ENCODE results near the gene CORO7. TPM values are rescaled to one million over a fixed set of nuclear protein-coding genes. Genes with fewer than 3 reads are reported as not detected.

CORO7 gene
- polyA plus RNA-seq, 1 experiment: 13.8 TPM

DNA sequence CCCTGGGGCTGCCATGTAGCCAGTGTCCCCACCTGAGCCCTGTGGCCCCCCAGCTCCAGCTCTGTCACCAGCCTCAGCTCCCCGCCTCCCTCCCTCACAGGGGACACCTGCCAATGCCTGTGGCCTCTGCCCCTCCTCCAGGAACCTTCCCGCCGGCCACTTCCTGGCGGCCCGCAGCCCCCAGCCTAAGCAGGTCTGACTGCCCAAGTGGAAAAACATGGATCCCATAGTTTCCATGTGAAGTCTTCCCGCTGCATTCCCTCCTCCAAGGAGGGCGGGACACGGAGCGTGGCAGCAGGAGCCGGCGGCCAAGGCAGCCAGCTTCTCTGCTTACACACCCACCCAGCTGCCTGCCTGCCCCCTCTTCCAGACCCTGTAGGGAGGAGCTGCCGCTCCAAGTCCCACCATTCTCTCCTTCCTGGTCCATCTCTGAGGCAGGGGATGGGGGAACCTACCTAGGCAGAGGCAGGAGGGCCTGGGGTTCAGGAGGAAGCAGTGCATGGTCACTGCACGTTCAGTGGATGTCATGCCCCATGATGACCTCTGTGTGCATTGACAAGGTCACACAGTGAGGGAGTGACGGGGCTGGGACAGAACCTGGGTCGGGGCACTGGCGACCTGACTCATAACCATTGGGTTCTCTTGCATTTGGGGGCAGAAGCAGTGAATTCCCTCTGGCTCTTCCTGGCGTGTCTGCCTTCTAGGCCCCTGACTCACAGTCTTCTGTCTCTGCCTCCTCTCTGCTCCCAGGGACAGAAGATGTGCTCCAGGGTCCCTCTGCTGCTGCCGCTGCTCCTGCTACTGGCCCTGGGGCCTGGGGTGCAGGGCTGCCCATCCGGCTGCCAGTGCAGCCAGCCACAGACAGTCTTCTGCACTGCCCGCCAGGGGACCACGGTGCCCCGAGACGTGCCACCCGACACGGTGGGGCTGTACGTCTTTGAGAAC lies 36.0 kb downstream of the CORO7 start:
- peaks cover 61% of the 10 kb centered on the region for H3K36me3 ChIP-seq (ENCODE audit: control insufficient read depth, insufficient read depth, low read length)
- TF ChIP-seq, protein P1, sequence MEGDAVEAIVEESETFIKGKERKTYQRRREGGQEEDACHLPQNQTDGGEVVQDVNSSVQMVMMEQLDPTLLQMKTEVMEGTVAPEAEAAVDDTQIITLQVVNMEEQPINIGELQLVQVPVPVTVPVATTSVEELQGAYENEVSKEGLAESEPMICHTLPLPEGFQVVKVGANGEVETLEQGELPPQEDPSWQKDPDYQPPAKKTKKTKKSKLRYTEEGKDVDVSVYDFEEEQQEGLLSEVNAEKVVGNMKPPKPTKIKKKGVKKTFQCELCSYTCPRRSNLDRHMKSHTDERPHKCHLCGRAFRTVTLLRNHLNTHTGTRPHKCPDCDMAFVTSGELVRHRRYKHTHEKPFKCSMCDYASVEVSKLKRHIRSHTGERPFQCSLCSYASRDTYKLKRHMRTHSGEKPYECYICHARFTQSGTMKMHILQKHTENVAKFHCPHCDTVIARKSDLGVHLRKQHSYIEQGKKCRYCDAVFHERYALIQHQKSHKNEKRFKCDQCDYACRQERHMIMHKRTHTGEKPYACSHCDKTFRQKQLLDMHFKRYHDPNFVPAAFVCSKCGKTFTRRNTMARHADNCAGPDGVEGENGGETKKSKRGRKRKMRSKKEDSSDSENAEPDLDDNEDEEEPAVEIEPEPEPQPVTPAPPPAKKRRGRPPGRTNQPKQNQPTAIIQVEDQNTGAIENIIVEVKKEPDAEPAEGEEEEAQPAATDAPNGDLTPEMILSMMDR (IDR thresholded peaks at IDR 0.05; ENCODE audit: insufficient read depth, low read depth, low read length): no peak
- no peak for DNase-seq (ENCODE audit: low read depth)
- CTCF ChIA-PET: interaction anchor here (1.2 to 8.1 kb wide), 3 partner anchors 8 to 22 kb away, joined by 4 to 48 read pairs (median 5); no protein-coding TSS in a partner anchor
- POLR2A ChIA-PET: interaction anchor here (1.5 kb wide), 1 partner anchor 11 kb away, joined by 3 read pairs; no protein-coding TSS in a partner anchor
- H3K4me3 ChIP-seq (ENCODE audit: low read depth, low read length): no peak overlapping the region
- no peaks in the 10 kb centered on the region for H3K27me3 ChIP-seq (ENCODE audit: control insufficient read depth, insufficient read depth, low read length)

DNA sequence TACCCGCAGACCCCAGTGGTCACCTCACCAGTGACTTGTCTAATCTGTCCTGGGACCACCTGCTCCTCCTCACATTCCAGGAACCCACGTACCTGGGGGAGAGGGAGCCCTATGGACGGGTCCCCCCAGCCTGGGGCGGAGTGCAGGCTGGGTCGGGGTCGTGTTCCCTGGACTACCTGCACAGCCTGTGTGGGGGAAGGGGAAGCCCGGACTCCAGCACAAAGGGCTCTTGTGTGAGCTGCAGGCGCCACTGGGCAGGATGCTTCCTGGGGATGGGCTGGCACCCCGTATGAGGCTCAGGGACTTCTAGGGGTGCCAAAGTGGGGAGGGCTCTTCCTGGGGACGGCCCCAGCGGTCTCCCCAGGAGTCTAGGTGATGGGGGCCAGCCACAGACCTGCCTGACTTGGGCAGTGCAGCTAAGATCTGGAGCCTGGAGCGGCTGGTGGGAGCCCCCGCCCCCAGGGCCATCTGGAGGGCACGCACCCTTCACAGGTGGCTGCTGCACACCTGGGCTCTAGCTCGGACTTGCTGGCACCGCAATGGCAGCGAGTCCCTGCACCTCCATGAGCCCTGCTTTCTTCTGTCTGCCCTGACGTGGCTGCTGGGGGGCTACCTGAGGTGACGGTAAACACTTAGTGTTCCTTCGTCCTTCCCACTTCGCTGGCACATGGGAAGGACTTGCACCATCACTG lies 37.3 kb downstream of the CORO7 start:
- Histone ChIP-seq H3K27me3 (ENCODE audit: control insufficient read depth, insufficient read depth, low read length) (no peaks in the 10 kb centered on the region), H3K36me3 (ENCODE audit: control insufficient read depth, insufficient read depth, low read length) (peaks cover 61% of the 10 kb centered on the region), H3K4me3 (ENCODE audit: low read depth, low read length) (no peak overlapping the region)
- POLR2A ChIA-PET: interaction anchor here (1.5 kb wide), 1 partner anchor 10 kb away, joined by 3 read pairs; no protein-coding TSS in a partner anchor
- CTCF ChIA-PET: interaction anchor here (1.0 to 8.1 kb wide), 4 partner anchors 9 to 28 kb away, joined by 3 to 48 read pairs (median 4); partner anchors contain the start of gene PAM16
- no peak for DNase-seq (ENCODE audit: low read depth)
- TF ChIP-seq, protein P1 (IDR thresholded peaks at IDR 0.05; ENCODE audit: insufficient read depth, low read depth, low read length): no peak

DNA sequence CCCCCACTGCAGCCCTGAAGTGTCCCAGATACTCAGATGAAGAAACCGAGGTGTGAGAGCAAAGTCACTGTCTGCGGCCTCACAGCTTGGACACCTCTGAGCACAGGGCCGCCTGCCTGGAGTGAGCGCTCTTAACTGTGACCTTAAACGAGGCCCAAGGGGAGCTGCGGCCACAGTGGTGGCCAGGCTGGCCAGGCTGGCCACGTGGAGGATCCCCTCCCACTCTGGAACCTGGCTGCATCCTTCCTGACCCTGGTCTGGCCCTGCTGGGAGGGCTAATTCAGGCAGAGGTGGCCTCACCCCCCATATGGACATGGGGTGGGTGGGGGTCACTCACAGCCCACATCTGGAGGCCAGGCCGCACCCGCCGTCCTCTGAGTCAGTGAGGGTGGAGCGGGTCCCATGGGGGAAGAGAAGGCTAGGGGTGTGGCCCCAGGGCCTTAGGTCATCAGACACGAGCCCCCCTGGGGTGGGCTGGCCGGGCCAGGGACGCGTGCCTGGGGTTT lies 38.2 kb downstream of the CORO7 start:
- TF ChIP-seq, protein P1 (IDR thresholded peaks at IDR 0.05; ENCODE audit: insufficient read depth, low read depth, low read length): no peak
- H3K27me3 ChIP-seq (ENCODE audit: control insufficient read depth, insufficient read depth, low read length): no peaks in the 10 kb centered on the region
- H3K36me3 ChIP-seq (ENCODE audit: control insufficient read depth, insufficient read depth, low read length): peaks cover 57% of the 10 kb centered on the region
- DNase-seq (ENCODE audit: low read depth): no peak
- H3K4me3 ChIP-seq (ENCODE audit: low read depth, low read length): no peak overlapping the region
- ChIA-PET CTCF (interaction anchor here (0.6 to 8.1 kb wide), 5 partner anchors 14 to 394 kb away, joined by 3 to 48 read pairs (median 3); partner anchors contain the start of gene PAM16), POLR2A (no interaction called here)

DNA sequence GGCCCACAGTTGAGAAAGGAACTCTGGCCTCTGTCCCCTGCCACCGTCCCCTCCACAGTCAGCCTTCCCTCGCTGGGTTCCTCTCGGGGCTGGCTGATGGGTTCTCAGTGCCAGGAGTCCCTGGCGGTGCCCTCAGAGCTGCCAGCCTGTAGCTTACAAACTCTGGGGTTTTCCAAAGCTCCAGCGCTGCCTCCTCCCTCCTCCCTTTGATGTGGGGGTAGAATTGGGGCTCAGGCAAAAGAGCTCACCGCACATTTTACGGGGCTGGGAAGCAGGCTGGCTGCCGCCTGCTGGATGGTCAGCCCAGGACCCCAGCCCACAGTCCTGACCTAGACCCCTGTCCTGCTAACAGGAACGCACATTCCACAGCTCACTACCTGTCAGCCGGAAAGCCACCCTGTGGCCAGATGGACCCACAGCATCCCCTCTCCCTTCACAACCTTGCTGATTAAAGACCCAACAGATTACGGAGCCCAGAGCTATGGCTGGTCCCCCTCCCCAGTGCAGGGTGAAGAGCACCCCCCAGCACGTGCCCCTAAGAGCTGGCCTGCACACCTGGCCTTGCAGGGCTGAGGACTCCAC lies 38.7 kb downstream of the CORO7 start:
- ChIA-PET POLR2A (interaction anchor here (1.2 kb wide), 1 partner anchor 9 kb away, joined by 3 read pairs; no protein-coding TSS in a partner anchor), CTCF (interaction anchor here (0.6 to 8.1 kb wide), 4 partner anchors 15 to 394 kb away, joined by 3 to 48 read pairs (median 4); no protein-coding TSS in a partner anchor)
- peaks cover 52% of the 10 kb centered on the region for H3K36me3 ChIP-seq (ENCODE audit: control insufficient read depth, insufficient read depth, low read length)

More for the DNA sequence above, 38.7 kb downstream of the CORO7 start:
- H3K27me3 ChIP-seq (ENCODE audit: control insufficient read depth, insufficient read depth, low read length): no peaks in the 10 kb centered on the region
- TF ChIP-seq, protein P1 (IDR thresholded peaks at IDR 0.05; ENCODE audit: insufficient read depth, low read depth, low read length): no peak
- no peak overlapping the region for H3K4me3 ChIP-seq (ENCODE audit: low read depth, low read length)
- DNase-seq (ENCODE audit: low read depth): no peak
